Naive thymus-derived CD8-positive, alpha-beta T cell (primary cell): ENCODE measurements around the gene TMEM95. TPM values are rescaled to one million over a fixed set of nuclear protein-coding genes. Genes with fewer than 3 reads are reported as not detected.

Source experiments
- polyA plus RNA-seq, 3 donors: library from polyadenylated mRNA; unstranded; fragments of 300-500 nt; fragmentation: Illumina TruSeq; gene quantifications; one replicate each; pipeline ENCODE4 v1.2.3, GENCODE V29; 2021
- total RNA-seq, 8 experiments: library from RNA in 2 of 8; stranded (reverse) in 2 of 8; gene quantifications; one replicate each; pipeline ENCODE4 v1.2.3 and lab custom pipeline; 2021 to 2026

The TMEM95 gene
- total and polyA plus RNA-seq, 5 experiments from 2014 or later: not detected

Other genes starting within 250 kb of the TMEM95 start
Only the 30 nearest of the 36 such genes appear.
- under 1 TPM; 0.58 to 0.68 TPM for gene ASGR1, start 175.8 kb upstream of the TMEM95 start, total RNA-seq
- under 1 TPM in 1 of 3 donors, not detected in 2; 0.23 TPM for gene ASGR1, start 175.8 kb upstream of the TMEM95 start, polyA plus RNA-seq
- gene DLG4, start 135.3 kb upstream of the TMEM95 start, total RNA-seq: 10 to 100 TPM in 1 of 2 experiments, 1 to 10 TPM in 1; 8.4 to 10.2 TPM
- under 1 TPM; 0.24 to 0.62 (median 0.33) TPM for gene DLG4, start 135.3 kb upstream of the TMEM95 start, polyA plus RNA-seq
- 100 to 1,000 TPM; 402 TPM for gene ACADVL, start 135.2 kb upstream of the TMEM95 start, total RNA-seq
- 10 to 100 TPM; 78.8 to 91.2 (median 85.2) TPM for gene ACADVL, start 135.2 kb upstream of the TMEM95 start, polyA plus RNA-seq
- gene DVL2, start 120.6 kb upstream of the TMEM95 start, total RNA-seq: 10 to 100 TPM; 80.7 to 81.5 TPM
- gene DVL2, start 120.6 kb upstream of the TMEM95 start, polyA plus RNA-seq: 10 to 100 TPM; 19.3 to 26.5 (median 19.3) TPM
- 10 to 100 TPM; 49.9 to 53.9 TPM for gene PHF23, start 115.7 kb upstream of the TMEM95 start, total RNA-seq
- 10 to 100 TPM; 18.1 to 35.7 (median 22.2) TPM for gene PHF23, start 115.7 kb upstream of the TMEM95 start, polyA plus RNA-seq
- 100 to 1,000 TPM; 268 to 280 TPM for gene GABARAP, start 112.7 kb upstream of the TMEM95 start, total RNA-seq
- 100 to 1,000 TPM; 799 to 964 (median 817) TPM for gene GABARAP, start 112.7 kb upstream of the TMEM95 start, polyA plus RNA-seq
- 100 to 1,000 TPM; 138 to 142 TPM for gene CTDNEP1, start 103.4 kb upstream of the TMEM95 start, total RNA-seq
- gene CTDNEP1, start 103.4 kb upstream of the TMEM95 start, polyA plus RNA-seq: 10 to 100 TPM; 33.6 to 42.3 (median 39.7) TPM
- 10 to 100 TPM; 35.1 to 36.1 TPM for gene ELP5, start 102.9 kb upstream of the TMEM95 start, total RNA-seq
- 10 to 100 TPM; 55.5 to 94.0 (median 70.8) TPM for gene ELP5, start 102.9 kb upstream of the TMEM95 start, polyA plus RNA-seq
- 1 to 10 TPM; 4.2 to 7.4 TPM for gene CLDN7, start 92.7 kb upstream of the TMEM95 start, total RNA-seq
- gene CLDN7, start 92.7 kb upstream of the TMEM95 start, polyA plus RNA-seq: 1 to 10 TPM; 5.7 to 8.6 (median 7.1) TPM
- not detected for gene SLC2A4, start 73.4 kb upstream of the TMEM95 start, total RNA-seq
- gene SLC2A4, start 73.4 kb upstream of the TMEM95 start, polyA plus RNA-seq: not detected
- gene YBX2, start 60.5 kb upstream of the TMEM95 start, total RNA-seq: 1 to 10 TPM in 1 of 2 experiments, under 1 TPM in 1; 0.66 to 1.2 TPM
- gene YBX2, start 60.5 kb upstream of the TMEM95 start, polyA plus RNA-seq: not detected
- gene EIF5A, start 47.5 kb upstream of the TMEM95 start, total RNA-seq: 100 to 1,000 TPM; 308 to 327 TPM
- 100 to 1,000 TPM; 209 to 690 (median 643) TPM for gene EIF5A, start 47.5 kb upstream of the TMEM95 start, polyA plus RNA-seq
- gene GPS2, start 39.8 kb upstream of the TMEM95 start, total RNA-seq: 100 to 1,000 TPM; 146 to 147 TPM
- gene GPS2, start 39.8 kb upstream of the TMEM95 start, polyA plus RNA-seq: 100 to 1,000 TPM in 1 of 3 donors, 10 to 100 TPM in 2; 75.7 to 107 (median 98.6) TPM
- 10 to 100 TPM; 74.7 to 82.7 TPM for gene NEURL4, start 25.8 kb upstream of the TMEM95 start, total RNA-seq
- gene NEURL4, start 25.8 kb upstream of the TMEM95 start, polyA plus RNA-seq: 1 to 10 TPM in 2 of 3 donors, under 1 TPM in 1; 0.90 to 2.7 (median 1.1) TPM
- 100 to 1,000 TPM; 450 to 466 TPM for gene ACAP1, start 18.6 kb upstream of the TMEM95 start, total RNA-seq
- 100 to 1,000 TPM; 246 to 295 (median 283) TPM for gene ACAP1, start 18.6 kb upstream of the TMEM95 start, polyA plus RNA-seq
- gene KCTD11, start 3.0 kb upstream of the TMEM95 start, total RNA-seq: 1 to 10 TPM; 4.6 to 5.0 TPM
- 1 to 10 TPM; 1.2 to 1.6 (median 1.3) TPM for gene KCTD11, start 3.0 kb upstream of the TMEM95 start, polyA plus RNA-seq
- 10 to 100 TPM; 20.8 to 23.1 TPM for gene TNK1, start 25.9 kb downstream of the TMEM95 start, total RNA-seq
- gene TNK1, start 25.9 kb downstream of the TMEM95 start, polyA plus RNA-seq: 1 to 10 TPM; 5.8 to 8.5 (median 7.6) TPM
- 10 to 100 TPM; 75.8 to 79.4 TPM for gene PLSCR3, start 39.4 kb downstream of the TMEM95 start, total RNA-seq
- 100 to 1,000 TPM in 2 of 3 donors, 10 to 100 TPM in 1; 90.5 to 152 (median 125) TPM for gene PLSCR3, start 39.4 kb downstream of the TMEM95 start, polyA plus RNA-seq
- gene TMEM256, start 48.9 kb downstream of the TMEM95 start, total RNA-seq: 10 to 100 TPM; 45.4 to 50.9 TPM
- gene TMEM256, start 48.9 kb downstream of the TMEM95 start, polyA plus RNA-seq: 10 to 100 TPM; 62.6 to 96.5 (median 81.4) TPM
- 10 to 100 TPM; 12.3 to 14.7 TPM for gene NLGN2, start 52.7 kb downstream of the TMEM95 start, total RNA-seq
- gene NLGN2, start 52.7 kb downstream of the TMEM95 start, polyA plus RNA-seq: under 1 TPM; 0.03 to 0.23 (median 0.08) TPM
- not detected for gene SPEM1, start 65.2 kb downstream of the TMEM95 start, total RNA-seq
- not detected for gene SPEM1, start 65.2 kb downstream of the TMEM95 start, polyA plus RNA-seq
- not detected for gene SPEM2, start 70.5 kb downstream of the TMEM95 start, total RNA-seq
- not detected for gene SPEM2, start 70.5 kb downstream of the TMEM95 start, polyA plus RNA-seq
- not detected for gene SPEM3, start 73.7 kb downstream of the TMEM95 start, total RNA-seq
- not detected for gene SPEM3, start 73.7 kb downstream of the TMEM95 start, polyA plus RNA-seq
- gene TMEM102, start 80.3 kb downstream of the TMEM95 start, total RNA-seq: 10 to 100 TPM; 12.2 to 12.8 TPM
- 10 to 100 TPM in 2 of 3 donors, 1 to 10 TPM in 1; 9.8 to 19.1 (median 12.1) TPM for gene TMEM102, start 80.3 kb downstream of the TMEM95 start, polyA plus RNA-seq
- 1 to 10 TPM; 2.4 to 3.0 TPM for gene FGF11, start 84.4 kb downstream of the TMEM95 start, total RNA-seq
- gene FGF11, start 84.4 kb downstream of the TMEM95 start, polyA plus RNA-seq: under 1 TPM; 0.10 to 0.32 (median 0.22) TPM
- 1 to 10 TPM; 5.4 to 7.3 TPM for gene CHRNB1, start 89.9 kb downstream of the TMEM95 start, total RNA-seq
- gene CHRNB1, start 89.9 kb downstream of the TMEM95 start, polyA plus RNA-seq: 10 to 100 TPM; 18.1 to 24.5 (median 24.3) TPM
- 100 to 1,000 TPM; 101 to 104 TPM for gene ZBTB4, start 124.5 kb downstream of the TMEM95 start, total RNA-seq
- 10 to 100 TPM; 16.8 to 28.4 (median 19.7) TPM for gene ZBTB4, start 124.5 kb downstream of the TMEM95 start, polyA plus RNA-seq
- not detected for gene SLC35G6, start 126.3 kb downstream of the TMEM95 start, total RNA-seq
- not detected for gene SLC35G6, start 126.3 kb downstream of the TMEM95 start, polyA plus RNA-seq
- 100 to 1,000 TPM; 186 to 193 TPM for gene POLR2A, start 129.2 kb downstream of the TMEM95 start, total RNA-seq
- gene POLR2A, start 129.2 kb downstream of the TMEM95 start, polyA plus RNA-seq: 10 to 100 TPM; 31.1 to 68.0 (median 47.3) TPM
- gene TNFSF12, start 193.9 kb downstream of the TMEM95 start, total RNA-seq: 10 to 100 TPM; 25.7 to 26.6 TPM
- 10 to 100 TPM; 19.3 to 28.6 (median 25.8) TPM for gene TNFSF12, start 193.9 kb downstream of the TMEM95 start, polyA plus RNA-seq